HG03457 (cell line): ENCODE measurements around the gene GFI1.
"Not testable (repeated sequence)": the region's sequence is repeated elsewhere in the genome, so short reads cannot be mapped to it uniquely, and the experiment has no call there.

Experiments used
- ATAC-seq: cut with Tn5 transposase; IDR thresholded peaks from one replicate; pipeline ENCODE4 v1.9.1; 2021; ENCODE audit warnings: moderate number of reproducible peaks; ENCODE audit not compliant: unreplicated experiment

The GFI1 gene

GRCh38 chr1:92466683-92467352, 19.9 kb downstream of the GFI1 start:
- no peak for ATAC-seq

- no peak for ATAC-seq
Measured at GRCh38 chr1:92465256-92465647, 21.5 kb downstream of the GFI1 start.

GRCh38 chr1:92464588-92465255, 22.0 kb downstream of the GFI1 start:
- no peak for ATAC-seq

- ATAC-seq: peak; percentile 58
Measured at GRCh38 chr1:92461364-92462097, 25.2 kb downstream of the GFI1 start.

- no peak for ATAC-seq
Measured at GRCh38 chr1:92459871-92460320, 26.8 kb downstream of the GFI1 start.

- no peak for ATAC-seq
Measured at GRCh38 chr1:92458146-92458545, 28.6 kb downstream of the GFI1 start.

GRCh38 chr1:92447976-92448375, 38.7 kb downstream of the GFI1 start:
- no peak for ATAC-seq

- ATAC-seq: no peak
Measured at GRCh38 chr1:92447033-92447681, 39.6 kb downstream of the GFI1 start.

- ATAC-seq: no peak
Measured at GRCh38 chr1:92446546-92446945, 40.2 kb downstream of the GFI1 start.

GRCh38 chr1:92445865-92446264, 40.9 kb downstream of the GFI1 start:
- ATAC-seq: no peak

GRCh38 chr1:92444351-92444750, 42.4 kb downstream of the GFI1 start:
- ATAC-seq: no peak

- no peak for ATAC-seq
Measured at GRCh38 chr1:92443893-92444292, 42.8 kb downstream of the GFI1 start.

GRCh38 chr1:92442351-92442750, 44.4 kb downstream of the GFI1 start:
- no peak for ATAC-seq

- no peak for ATAC-seq
Measured at GRCh38 chr1:92441697-92442342, 44.9 kb downstream of the GFI1 start.

- no peak for ATAC-seq
Measured at GRCh38 chr1:92441316-92441696, 45.4 kb downstream of the GFI1 start.

- no peak for ATAC-seq
Measured at GRCh38 chr1:92439291-92439690, 47.4 kb downstream of the GFI1 start.

- not testable (repeated sequence) for ATAC-seq
Measured at GRCh38 chr1:92434572-92434971, 52.2 kb downstream of the GFI1 start.

GRCh38 chr1:92430030-92430429, 56.7 kb downstream of the GFI1 start:
- ATAC-seq: no peak

GRCh38 chr1:92425617-92426016, 61.1 kb downstream of the GFI1 start:
- ATAC-seq: no peak
